Measurements from ENCODE around the gene LYPD6B. TPM values are rescaled to one million over a fixed set of nuclear protein-coding genes. Genes with fewer than 3 reads are reported as not detected.

The LYPD6B gene
- total and polyA plus RNA-seq, 2 donors from 2014 or later = 9.4 to 17.6 TPM

- H3K9ac ChIP-seq (ENCODE audit: low read length in 3 of 3) = no peak overlapping the region
- H3K9me3 ChIP-seq (ENCODE audit: control insufficient read depth in 2 of 3, insufficient read depth in 1 of 3, low read length in 3 of 3) = no peaks in the 10 kb centered on the region
- intact Hi-C loops (cut with DNase I) = no loop called here
- no peaks in the 10 kb centered on the region for H3K4me1 ChIP-seq (ENCODE audit: control insufficient read depth in 2 of 3, insufficient read depth in 2 of 3, low read depth in 1 of 3, low read length in 3 of 3)
- H3K4me3 ChIP-seq (ENCODE audit: low read length in 3 of 3) = no peak overlapping the region
- H3K27me3 ChIP-seq (ENCODE audit: control insufficient read depth, insufficient read depth, low read length) = no peaks in the 10 kb centered on the region
- TF ChIP-seq, protein P1, sequence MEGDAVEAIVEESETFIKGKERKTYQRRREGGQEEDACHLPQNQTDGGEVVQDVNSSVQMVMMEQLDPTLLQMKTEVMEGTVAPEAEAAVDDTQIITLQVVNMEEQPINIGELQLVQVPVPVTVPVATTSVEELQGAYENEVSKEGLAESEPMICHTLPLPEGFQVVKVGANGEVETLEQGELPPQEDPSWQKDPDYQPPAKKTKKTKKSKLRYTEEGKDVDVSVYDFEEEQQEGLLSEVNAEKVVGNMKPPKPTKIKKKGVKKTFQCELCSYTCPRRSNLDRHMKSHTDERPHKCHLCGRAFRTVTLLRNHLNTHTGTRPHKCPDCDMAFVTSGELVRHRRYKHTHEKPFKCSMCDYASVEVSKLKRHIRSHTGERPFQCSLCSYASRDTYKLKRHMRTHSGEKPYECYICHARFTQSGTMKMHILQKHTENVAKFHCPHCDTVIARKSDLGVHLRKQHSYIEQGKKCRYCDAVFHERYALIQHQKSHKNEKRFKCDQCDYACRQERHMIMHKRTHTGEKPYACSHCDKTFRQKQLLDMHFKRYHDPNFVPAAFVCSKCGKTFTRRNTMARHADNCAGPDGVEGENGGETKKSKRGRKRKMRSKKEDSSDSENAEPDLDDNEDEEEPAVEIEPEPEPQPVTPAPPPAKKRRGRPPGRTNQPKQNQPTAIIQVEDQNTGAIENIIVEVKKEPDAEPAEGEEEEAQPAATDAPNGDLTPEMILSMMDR (IDR thresholded peaks at IDR 0.05; ENCODE audit: borderline replicate concordance, extremely low read depth, insufficient read depth) = no peak
- FAIRE-seq (no peak), DNase-seq (no peak)
- H3K36me3 ChIP-seq (ENCODE audit: control insufficient read depth in 2 of 3, insufficient read depth in 3 of 3, low read length in 3 of 3) = no peaks in the 10 kb centered on the region
- no peak overlapping the region for H3K27ac ChIP-seq (ENCODE audit: low read depth in 2 of 2, low read length in 2 of 2)
Observed at GRCh38 chr2:149200109-149200520, 161.6 kb downstream of the LYPD6B start.

- FAIRE-seq (no peak), DNase-seq (no peak)
- Histone ChIP-seq H3K9ac (ENCODE audit: low read length in 3 of 3) (no peak overlapping the region), H3K27me3 (ENCODE audit: control insufficient read depth, insufficient read depth, low read length) (no peaks in the 10 kb centered on the region), H3K9me3 (ENCODE audit: control insufficient read depth in 2 of 3, insufficient read depth in 1 of 3, low read length in 3 of 3) (no peaks in the 10 kb centered on the region), H3K27ac (ENCODE audit: low read depth in 2 of 2, low read length in 2 of 2) (no peak overlapping the region), H3K4me1 (ENCODE audit: control insufficient read depth in 2 of 3, insufficient read depth in 2 of 3, low read depth in 1 of 3, low read length in 3 of 3) (no peaks in the 10 kb centered on the region), H3K4me3 (ENCODE audit: low read length in 3 of 3) (no peak overlapping the region), H3K36me3 (ENCODE audit: control insufficient read depth in 2 of 3, insufficient read depth in 3 of 3, low read length in 3 of 3) (no peaks in the 10 kb centered on the region)
- intact Hi-C loops (cut with DNase I) = no loop called here
- TF ChIP-seq, protein P1 (IDR thresholded peaks at IDR 0.05; ENCODE audit: borderline replicate concordance, extremely low read depth, insufficient read depth) = no peak
Observed at GRCh38 chr2:149204686-149205085, 166.2 kb downstream of the LYPD6B start.

GRCh38 chr2:149205143-149205542, 166.6 kb downstream of the LYPD6B start:
- no peaks in the 10 kb centered on the region for H3K27me3 ChIP-seq (ENCODE audit: control insufficient read depth, insufficient read depth, low read length)
- intact Hi-C loops (cut with DNase I) = no loop called here
- H3K4me1 ChIP-seq (ENCODE audit: control insufficient read depth in 2 of 3, insufficient read depth in 2 of 3, low read depth in 1 of 3, low read length in 3 of 3) = no peaks in the 10 kb centered on the region
- H3K27ac ChIP-seq (ENCODE audit: low read depth in 2 of 2, low read length in 2 of 2) = no peak overlapping the region
- H3K9ac ChIP-seq (ENCODE audit: low read length in 3 of 3) = no peak overlapping the region
- no peaks in the 10 kb centered on the region for H3K36me3 ChIP-seq (ENCODE audit: control insufficient read depth in 2 of 3, insufficient read depth in 3 of 3, low read length in 3 of 3)
- H3K4me3 ChIP-seq (ENCODE audit: low read length in 3 of 3) = no peak overlapping the region
- no peak for FAIRE-seq
- TF ChIP-seq, protein P1 (IDR thresholded peaks at IDR 0.05; ENCODE audit: borderline replicate concordance, extremely low read depth, insufficient read depth) = no peak
- no peaks in the 10 kb centered on the region for H3K9me3 ChIP-seq (ENCODE audit: control insufficient read depth in 2 of 3, insufficient read depth in 1 of 3, low read length in 3 of 3)
- DNase-seq = no peak

Measured in kidney (tissue), 14 donors.